Activated effector memory CD4-positive, alpha-beta T cell treated with anti-CD3 and anti-CD28 coated beads, Interleukin-2, amount 50 U/mL, for 16 hours (primary cell): ENCODE data around the gene CSF2.
"Not testable (repeated sequence)": the region's sequence is repeated elsewhere in the genome, so short reads cannot be mapped to it uniquely, and the experiment has no call there.

Source experiments
- DNase-seq: peaks from one replicate; pipeline ENCODE4 v3.0.0-alpha.2; 2020

The CSF2 gene

GRCh38 chr5:132094393-132095076 lies 20.9 kb downstream of the CSF2 start:
- peak; percentile 62 for DNase-seq

- DNase-seq = no peak
These were observed 21.5 kb downstream of the CSF2 start for GRCh38 chr5:132095077-132095410.

- peak; percentile 64 for DNase-seq
These were observed 21.9 kb downstream of the CSF2 start for GRCh38 chr5:132095424-132095972.

GRCh38 chr5:132096904-132097303 lies 23.3 kb downstream of the CSF2 start:
- DNase-seq = no peak

- no peak for DNase-seq
These were observed 24.6 kb downstream of the CSF2 start for GRCh38 chr5:132098151-132098594.

GRCh38 chr5:132098621-132099020 lies 25.0 kb downstream of the CSF2 start:
- no peak for DNase-seq

- peak; percentile 87 for DNase-seq
These were observed 25.6 kb downstream of the CSF2 start for GRCh38 chr5:132099076-132099748.

- no peak for DNase-seq
These were observed 26.3 kb downstream of the CSF2 start for GRCh38 chr5:132099905-132100304.

GRCh38 chr5:132100672-132101261 lies 27.2 kb downstream of the CSF2 start:
- peak; percentile 76 for DNase-seq

- DNase-seq = no peak
These were observed 27.8 kb downstream of the CSF2 start for GRCh38 chr5:132101385-132101880.

GRCh38 chr5:132102101-132102701 lies 28.6 kb downstream of the CSF2 start:
- DNase-seq = peak; percentile 82

- DNase-seq = no peak
These were observed 29.3 kb downstream of the CSF2 start for GRCh38 chr5:132102944-132103331.

- peak; percentile 89 for DNase-seq
These were observed 29.9 kb downstream of the CSF2 start for GRCh38 chr5:132103332-132103951.

GRCh38 chr5:132103969-132104391 lies 30.4 kb downstream of the CSF2 start:
- DNase-seq = no peak

- no peak for DNase-seq
These were observed 31.0 kb downstream of the CSF2 start for GRCh38 chr5:132104556-132104955.

- DNase-seq = no peak
These were observed 32.1 kb downstream of the CSF2 start for GRCh38 chr5:132105688-132106087.

- not testable (repeated sequence) for DNase-seq
These were observed 34.9 kb downstream of the CSF2 start for GRCh38 chr5:132108495-132108894.

GRCh38 chr5:132108957-132109356 lies 35.4 kb downstream of the CSF2 start:
- DNase-seq = not testable (repeated sequence)

GRCh38 chr5:132109494-132110053 lies 36.0 kb downstream of the CSF2 start:
- DNase-seq = no peak

- no peak for DNase-seq
These were observed 36.6 kb downstream of the CSF2 start for GRCh38 chr5:132110195-132110594.

- no peak for DNase-seq
These were observed 37.3 kb downstream of the CSF2 start for GRCh38 chr5:132110930-132111329.

- DNase-seq = no peak
These were observed 38.5 kb downstream of the CSF2 start for GRCh38 chr5:132112111-132112510.
